Caki2 (cell line): Measurements from ENCODE around the gene ZNF283. TPM values are rescaled to one million over a fixed set of nuclear protein-coding genes. Genes with fewer than 3 reads are reported as not detected.
A peak's percentile ranks its signal among the peaks of the same experiment; 100 is the strongest.
"Not testable (repeated sequence)": the region's sequence is repeated elsewhere in the genome, so short reads cannot be mapped to it uniquely, and the experiment has no call there.

Experiments used
- DNase-seq: peaks from one replicate; pipeline ENCODE4 v3.0.0-alpha.2; 2015; ENCODE audit warnings: low read depth
- in situ Hi-C: cut with HindIII; loops from 2 replicates; pipeline ENCODE4 v1.10.0; 2016; ENCODE audit warnings: low sequenced_read_pairs, low pct_unique_long_range_greater_than_20kb, mixed read lengths
- total RNA-seq: library from RNA; depleted of rRNA; stranded (reverse); fragments of >200 nt; shearing (Covaris generic); gene quantifications from 2 replicates; pipeline ENCODE4 v1.2.3, GENCODE V29; 2014; ENCODE audit warnings: low replicate concordance; rRNA removed

The ZNF283 gene
- total RNA-seq, 1 experiment from 2014 or later = 3.6 TPM

GRCh38 chr19:43820884-43821215 is 6.3 kb upstream of the ZNF283 start:
- in situ Hi-C loops = no loop called here
- DNase-seq = no peak

- in situ Hi-C loops, DNase-seq: not testable (repeated sequence)
These were observed 3.3 kb upstream of the ZNF283 start for GRCh38 chr19:43823856-43824255.

- DNase-seq = not testable (repeated sequence)
These were observed 2.5 kb upstream of the ZNF283 start for GRCh38 chr19:43824572-43824971.

GRCh38 chr19:43839139-43839538 is 12.0 kb downstream of the ZNF283 start:
- no peak for DNase-seq
- in situ Hi-C loops = no loop called here

More at GRCh38 chr19:43824572-43824971, 2.5 kb upstream of the ZNF283 start:
- in situ Hi-C loops = not testable (repeated sequence)

GRCh38 chr19:43842007-43842406 is 14.9 kb downstream of the ZNF283 start:
- DNase-seq = no peak
- in situ Hi-C loops = no loop called here

- in situ Hi-C loops = no loop called here
These were observed 20.1 kb downstream of the ZNF283 start for GRCh38 chr19:43847246-43847645.

GRCh38 chr19:43847884-43848283 is 20.8 kb downstream of the ZNF283 start:
- in situ Hi-C loops = no loop called here
- DNase-seq = no peak

More at GRCh38 chr19:43847246-43847645, 20.1 kb downstream of the ZNF283 start:
- DNase-seq = no peak

GRCh38 chr19:43848821-43849220 is 21.7 kb downstream of the ZNF283 start:
- no peak for DNase-seq
- in situ Hi-C loops = no loop called here

GRCh38 chr19:43858174-43858573 is 31.1 kb downstream of the ZNF283 start:
- in situ Hi-C loops = no loop called here
- no peak for DNase-seq

- DNase-seq, in situ Hi-C loops: not testable (repeated sequence)
These were observed 39.8 kb downstream of the ZNF283 start for GRCh38 chr19:43866923-43867322.

GRCh38 chr19:43872547-43873336 is 45.6 kb downstream of the ZNF283 start:
- in situ Hi-C loops = no loop called here

GRCh38 chr19:43880483-43880882 is 53.4 kb downstream of the ZNF283 start:
- in situ Hi-C loops = no loop called here
- DNase-seq = no peak

More at GRCh38 chr19:43872547-43873336, 45.6 kb downstream of the ZNF283 start:
- DNase-seq = peak; percentile 20

- in situ Hi-C loops = no loop called here
- DNase-seq = no peak
These were observed 56.7 kb downstream of the ZNF283 start, which contains the start of gene ZNF404 for GRCh38 chr19:43883864-43884263. ZNF404 (minus strand) TSS chr19:43883964.

GRCh38 chr19:43895727-43896308 is 68.7 kb downstream of the ZNF283 start:
- no peak for DNase-seq
- in situ Hi-C loops = no loop called here

Other genes starting within 250 kb of the ZNF283 start
- 17.3 and 42.1 TPM in 2 replicates for gene IRGQ, start 231.2 kb upstream of the ZNF283 start, total RNA-seq
- gene ZNF576, start 230.7 kb upstream of the ZNF283 start, total RNA-seq = 43.9 and 55.1 TPM in 2 replicates
- gene SRRM5, start 215.2 kb upstream of the ZNF283 start, total RNA-seq = not detected in 2 replicates
- 125 and 136 TPM in 2 replicates for gene ZNF428, start 207.7 kb upstream of the ZNF283 start, total RNA-seq
- 15.0 and 16.7 TPM in 2 replicates for gene CADM4, start 187.5 kb upstream of the ZNF283 start, total RNA-seq
- gene PLAUR, start 157.2 kb upstream of the ZNF283 start, total RNA-seq = 43.4 and 82.3 TPM in 2 replicates
- gene IRGC, start 111.2 kb upstream of the ZNF283 start, total RNA-seq = not detected in 2 replicates
- 23.4 and 35.9 TPM in 2 replicates for gene SMG9, start 72.4 kb upstream of the ZNF283 start, total RNA-seq
- 10.7 and 15.4 TPM in 2 replicates for gene KCNN4, start 46.3 kb upstream of the ZNF283 start, total RNA-seq
- gene LYPD5, start 24.9 kb upstream of the ZNF283 start, total RNA-seq = 9.5 TPM in 1 of 2 replicates, not detected in the other
- not detected in 2 replicates for gene ZNF404, start 56.6 kb downstream of the ZNF283 start, total RNA-seq
- 25.6 and 31.6 TPM in 2 replicates for gene ZNF45, start 108.0 kb downstream of the ZNF283 start, total RNA-seq
- gene ZNF221, start 123.9 kb downstream of the ZNF283 start, total RNA-seq = 2.7 and 20.4 TPM in 2 replicates
- 10.3 and 13.5 TPM in 2 replicates for gene ZNF155, start 156.9 kb downstream of the ZNF283 start, total RNA-seq
- gene ZNF230, start 175.6 kb downstream of the ZNF283 start, total RNA-seq = 4.8 and 6.9 TPM in 2 replicates
- gene ZNF222, start 198.1 kb downstream of the ZNF283 start, total RNA-seq = 8.2 and 9.8 TPM in 2 replicates
- 3.2 and 17.8 TPM in 2 replicates for gene ZNF223, start 224.7 kb downstream of the ZNF283 start, total RNA-seq
- gene ZNF284, start 244.8 kb downstream of the ZNF283 start, total RNA-seq = 0.58 and 1.4 TPM in 2 replicates